GM18519 (cell line): ENCODE measurements around the gene PLCL1.
"Not testable (repeated sequence)": the region's sequence is repeated elsewhere in the genome, so short reads cannot be mapped to it uniquely, and the experiment has no call there.

Source experiments
- ATAC-seq: cut with Tn5 transposase; IDR thresholded peaks from one replicate; pipeline ENCODE4 v1.9.1; 2021; ENCODE audit warnings: mild to moderate bottlenecking, moderate library complexity; ENCODE audit not compliant: unreplicated experiment, low FRiP score

The PLCL1 gene

GRCh38 chr2:197986977-197987376, 182.6 kb downstream of the PLCL1 start:
- no peak for ATAC-seq

- no peak for ATAC-seq
Measured at GRCh38 chr2:197990356-197990755, 186.0 kb downstream of the PLCL1 start.

GRCh38 chr2:197992482-197993133, 188.2 kb downstream of the PLCL1 start:
- ATAC-seq: peak; percentile 81

GRCh38 chr2:197993363-197993762, 189.0 kb downstream of the PLCL1 start:
- no peak for ATAC-seq

- no peak for ATAC-seq
Measured at GRCh38 chr2:197993830-197994229, 189.4 kb downstream of the PLCL1 start.

- ATAC-seq: no peak
Measured at GRCh38 chr2:197994751-197995150, 190.4 kb downstream of the PLCL1 start.

- no peak for ATAC-seq
Measured at GRCh38 chr2:197996583-197996982, 192.2 kb downstream of the PLCL1 start.

GRCh38 chr2:197997083-197997541, 192.7 kb downstream of the PLCL1 start:
- ATAC-seq: no peak

GRCh38 chr2:197998702-197999101, 194.3 kb downstream of the PLCL1 start:
- ATAC-seq: no peak

- ATAC-seq: no peak
Measured at GRCh38 chr2:198000417-198000816, 196.0 kb downstream of the PLCL1 start.

- no peak for ATAC-seq
Measured at GRCh38 chr2:198004173-198004572, 199.8 kb downstream of the PLCL1 start.

- peak; percentile 75 for ATAC-seq
Measured at GRCh38 chr2:198004921-198005829, 200.8 kb downstream of the PLCL1 start.

GRCh38 chr2:198006733-198007132, 202.3 kb downstream of the PLCL1 start:
- ATAC-seq: no peak

- no peak for ATAC-seq
Measured at GRCh38 chr2:198008230-198008629, 203.8 kb downstream of the PLCL1 start.

GRCh38 chr2:198012025-198012424, 207.6 kb downstream of the PLCL1 start:
- no peak for ATAC-seq

- ATAC-seq: no peak
Measured at GRCh38 chr2:198016243-198016642, 211.8 kb downstream of the PLCL1 start.

- no peak for ATAC-seq
Measured at GRCh38 chr2:198017068-198017467, 212.7 kb downstream of the PLCL1 start.

GRCh38 chr2:198028955-198029354, 224.6 kb downstream of the PLCL1 start:
- ATAC-seq: no peak

GRCh38 chr2:198029576-198029975, 225.2 kb downstream of the PLCL1 start:
- not testable (repeated sequence) for ATAC-seq

GRCh38 chr2:198033626-198034025, 229.2 kb downstream of the PLCL1 start:
- no peak for ATAC-seq

GRCh38 chr2:198036029-198036879, 231.9 kb downstream of the PLCL1 start:
- ATAC-seq: no peak
